COLO668 (cell line): ENCODE measurements around the gene CXCL9.
"Not testable (repeated sequence)": the region's sequence is repeated elsewhere in the genome, so short reads cannot be mapped to it uniquely, and the experiment has no call there.

Source experiments
- DNase-seq: peaks from one replicate; lab custom pipeline; 2025; ENCODE audit not compliant: unreplicated experiment; lab: John Stamatoyannopoulos, UW

The CXCL9 gene

DNA sequence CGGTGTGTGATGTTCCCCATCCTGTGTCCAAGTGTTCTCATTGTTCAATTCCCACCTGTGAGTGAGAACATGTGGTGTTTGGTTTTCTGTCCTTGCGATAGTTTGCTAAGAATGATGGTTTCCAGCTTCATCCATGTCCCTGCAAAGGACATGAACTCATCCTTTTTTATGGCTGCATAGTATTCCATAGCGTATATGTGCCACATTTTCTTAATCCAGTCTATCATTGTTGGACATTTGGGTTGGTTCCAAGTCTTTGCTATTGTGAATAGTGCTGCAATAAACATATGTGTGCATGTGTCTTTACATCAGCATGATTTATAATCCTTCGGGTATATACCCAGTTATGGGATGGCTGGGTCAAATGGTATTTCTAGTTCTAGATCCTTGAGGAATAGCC lies 45.2 kb downstream of the CXCL9 start:
- not testable (repeated sequence) for DNase-seq

- not testable (repeated sequence) for DNase-seq
These were observed 48.8 kb downstream of the CXCL9 start for GRCh38 chr4:75958546-75958945.

DNA sequence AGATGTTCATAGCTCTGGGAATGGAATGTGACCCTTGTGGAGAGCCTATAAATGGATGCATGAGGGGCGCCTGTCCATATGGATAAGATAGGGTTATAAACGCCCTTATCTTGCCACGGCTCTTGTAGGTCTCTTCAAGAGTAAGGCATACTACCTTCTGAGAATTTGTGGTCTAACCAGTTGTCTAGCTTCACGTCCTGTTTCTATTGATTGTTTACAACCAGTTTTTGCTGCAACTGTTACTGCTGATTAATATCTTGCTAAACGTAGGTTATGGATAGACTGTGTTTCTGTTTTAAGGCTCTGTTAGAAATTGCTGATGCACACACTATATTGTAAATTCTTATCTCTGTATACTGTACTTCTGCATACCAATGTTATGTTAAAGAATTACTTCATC lies 52.5 kb downstream of the CXCL9 start:
- DNase-seq = not testable (repeated sequence)

DNA sequence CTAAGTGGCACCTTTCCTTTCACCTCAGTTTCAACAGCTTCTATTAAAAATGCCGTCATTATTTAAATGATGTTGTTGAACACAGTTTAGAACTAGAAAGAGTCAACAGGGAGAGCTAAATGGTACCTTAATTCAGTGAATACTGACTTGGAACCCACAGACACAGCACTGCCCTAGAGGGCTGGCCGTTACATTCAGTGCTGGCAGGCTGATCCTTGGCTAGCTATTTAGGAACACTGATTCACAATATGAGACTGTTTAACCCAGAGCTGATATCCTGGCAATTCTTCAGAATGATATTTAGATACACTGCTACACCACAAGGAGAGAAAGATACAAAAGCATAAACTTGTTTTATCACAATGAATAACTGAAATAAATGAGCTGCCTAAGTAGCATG lies 53.8 kb downstream of the CXCL9 start:
- DNase-seq = no peak
